Central memory CD4-positive, alpha-beta T cell (primary cell): Measurements from ENCODE around the gene TMEM17.

Experiments used
- DNase-seq: peaks from one replicate; pipeline ENCODE4 v3.0.0; 2022

TMEM17 gene

DNA sequence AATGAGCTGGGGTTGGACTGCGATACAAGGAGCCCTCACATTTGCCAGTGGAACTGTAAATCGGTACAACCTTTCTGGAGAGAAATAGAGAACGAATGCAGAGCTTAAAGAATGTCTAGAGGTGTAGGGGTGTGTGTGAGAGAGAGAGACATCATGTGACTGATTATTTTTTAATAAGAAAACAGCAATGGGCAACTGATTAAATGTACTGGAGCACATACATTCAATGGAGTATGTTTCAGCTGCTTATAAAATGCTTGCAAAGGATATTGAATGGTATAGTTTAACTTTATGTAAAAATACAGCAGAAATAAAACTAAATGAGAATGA lies 391 bp upstream of the TMEM17 start:
- DNase-seq: no peak

DNA sequence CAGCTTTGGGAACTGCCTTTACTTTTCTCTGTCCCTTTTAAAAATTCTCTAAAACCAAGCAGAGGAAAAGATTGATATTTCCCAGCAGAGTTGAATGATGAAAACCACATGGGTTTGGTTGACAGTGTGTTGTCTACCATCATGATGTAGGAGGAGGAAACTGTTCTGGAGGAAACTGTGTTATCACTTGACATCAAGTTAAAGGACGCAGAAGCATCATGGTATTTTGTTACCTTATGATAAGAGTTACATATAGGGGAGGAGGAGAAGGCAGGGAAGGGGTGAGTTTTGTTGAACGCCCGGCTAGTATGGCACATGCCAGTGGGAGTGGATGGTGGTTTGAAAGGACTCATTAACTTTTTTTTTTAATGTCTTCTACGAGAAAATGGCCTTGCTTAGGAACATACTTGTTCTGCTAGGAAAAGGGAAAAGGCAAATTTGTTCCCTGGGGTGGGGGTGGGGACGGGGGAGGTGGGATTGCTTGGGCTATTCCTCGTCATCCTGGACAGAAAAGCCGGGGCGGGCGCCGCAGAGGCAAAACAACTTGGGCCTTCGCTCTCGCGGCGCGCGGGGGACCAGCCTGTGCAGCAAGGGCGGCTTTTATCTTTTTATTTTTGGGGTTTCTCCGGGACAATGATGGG lies 766 bp downstream of the TMEM17 start:
- DNase-seq: no peak

DNA sequence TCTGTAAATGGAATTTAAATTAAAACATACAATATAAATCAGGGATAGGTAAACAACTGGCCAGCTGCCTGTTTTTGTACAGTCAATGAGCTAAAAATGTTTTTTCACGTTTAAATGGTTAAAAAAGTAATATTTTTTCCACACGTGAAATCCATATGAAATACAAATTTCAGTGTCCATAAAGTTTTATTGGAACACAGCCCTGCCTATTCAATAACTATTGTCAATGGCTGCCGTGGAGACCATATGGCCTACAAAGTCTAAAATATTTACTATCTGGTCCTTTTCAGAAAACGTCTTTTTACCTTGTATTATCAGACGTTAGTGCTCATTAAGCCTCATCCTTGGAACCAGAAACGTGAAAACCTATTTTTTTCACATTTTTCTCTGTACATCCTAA lies 1.3 kb downstream of the TMEM17 start:
- DNase-seq: no peak

DNA sequence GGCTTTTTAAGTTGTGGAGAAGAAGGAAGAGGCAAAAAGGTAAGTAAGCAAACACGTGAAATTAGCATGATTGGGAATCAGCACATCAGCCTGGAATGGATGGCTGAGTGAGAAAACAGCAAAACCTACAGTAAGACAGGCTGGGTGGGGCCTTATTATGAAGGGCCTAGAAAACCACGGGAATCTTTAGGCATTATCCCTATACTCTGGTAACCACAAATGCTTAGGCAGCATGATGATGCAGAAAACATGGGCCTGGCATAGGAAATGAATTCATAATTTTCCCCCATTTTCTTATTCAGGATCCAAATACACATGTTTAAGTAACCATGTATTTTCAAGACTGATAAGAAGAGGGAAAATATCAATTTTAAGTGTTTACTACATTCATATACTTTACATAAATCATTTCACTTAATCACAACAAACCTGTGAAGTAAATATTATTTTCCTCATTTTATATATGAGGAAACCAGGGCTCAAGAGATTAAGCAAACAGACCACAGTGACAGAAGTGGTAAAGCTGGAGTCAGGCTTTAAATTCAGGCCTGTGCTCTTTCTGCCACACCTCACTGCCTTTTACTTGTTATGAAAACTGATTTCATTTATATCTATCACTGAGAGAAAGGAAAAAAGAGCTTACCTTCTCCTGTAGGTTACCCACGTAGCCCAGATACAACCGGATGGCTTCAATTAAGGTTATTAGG lies 4.0 kb downstream of the TMEM17 start:
- no peak for DNase-seq

DNA sequence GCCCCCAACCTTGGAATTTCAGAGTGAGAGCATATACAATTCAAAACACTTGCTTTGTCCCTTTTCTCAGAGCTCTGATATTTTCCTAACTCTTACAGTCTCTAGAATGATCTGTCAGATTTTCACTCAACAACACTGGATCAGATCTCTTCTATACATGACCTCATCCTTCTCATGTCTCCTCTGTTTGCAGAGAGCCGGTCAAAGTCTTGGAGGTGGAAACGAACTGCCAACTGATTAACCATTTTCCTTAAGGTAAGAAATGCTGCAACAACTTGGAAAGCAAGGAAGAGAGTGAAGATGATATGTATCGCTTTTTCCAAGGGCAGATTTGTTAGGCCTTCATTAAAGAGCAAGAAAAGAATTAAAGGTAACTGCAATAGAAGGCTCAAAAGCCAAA lies 4.9 kb downstream of the TMEM17 start:
- no peak for DNase-seq

DNA sequence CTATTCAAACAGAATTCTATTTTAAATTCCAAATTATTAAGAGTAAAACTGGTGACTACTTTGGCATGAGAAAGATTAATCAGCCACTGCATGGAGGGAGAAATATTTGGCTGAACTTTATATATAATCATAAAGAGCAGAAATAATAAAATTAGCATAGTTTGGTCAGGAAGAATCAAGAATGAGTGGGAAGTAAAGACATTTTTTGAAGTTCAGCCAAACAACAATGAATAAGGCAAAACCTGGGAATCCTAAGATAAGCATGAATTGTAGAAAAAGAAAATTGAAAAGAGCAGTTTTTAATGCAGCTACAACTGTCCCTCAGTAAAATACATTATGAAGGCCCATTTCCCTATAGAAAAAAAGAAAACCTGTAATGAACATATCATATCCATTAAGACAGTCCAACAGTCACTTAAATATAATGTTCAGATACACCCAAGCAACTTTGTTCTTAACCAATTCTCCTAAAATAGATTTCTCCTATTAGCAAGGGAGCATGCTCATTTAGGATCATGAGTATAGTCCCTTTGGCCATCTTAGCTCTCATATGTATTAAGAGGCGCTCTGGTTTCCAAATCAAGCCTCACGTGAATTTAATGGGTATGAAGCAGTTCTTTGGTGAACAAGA lies 6.5 kb downstream of the TMEM17 start:
- no peak for DNase-seq

DNA sequence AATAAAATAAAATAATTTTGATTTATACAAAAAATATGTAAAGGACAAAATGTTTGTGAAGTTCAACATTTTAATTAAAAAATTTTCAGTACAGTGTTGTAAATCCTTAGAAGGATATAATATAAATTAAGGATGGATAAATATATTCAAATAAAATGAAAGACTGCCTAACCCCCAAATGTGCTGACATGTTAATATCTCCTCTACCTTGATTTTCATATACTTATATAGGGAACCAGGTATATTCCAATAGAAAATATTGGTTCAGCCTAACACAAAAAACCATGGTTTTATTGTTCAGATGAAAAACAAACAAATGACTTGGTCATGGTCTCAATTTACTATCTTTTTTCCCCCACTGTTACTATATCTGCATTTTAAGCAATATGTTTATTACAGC lies 7.3 kb downstream of the TMEM17 start:
- DNase-seq: no peak

DNA sequence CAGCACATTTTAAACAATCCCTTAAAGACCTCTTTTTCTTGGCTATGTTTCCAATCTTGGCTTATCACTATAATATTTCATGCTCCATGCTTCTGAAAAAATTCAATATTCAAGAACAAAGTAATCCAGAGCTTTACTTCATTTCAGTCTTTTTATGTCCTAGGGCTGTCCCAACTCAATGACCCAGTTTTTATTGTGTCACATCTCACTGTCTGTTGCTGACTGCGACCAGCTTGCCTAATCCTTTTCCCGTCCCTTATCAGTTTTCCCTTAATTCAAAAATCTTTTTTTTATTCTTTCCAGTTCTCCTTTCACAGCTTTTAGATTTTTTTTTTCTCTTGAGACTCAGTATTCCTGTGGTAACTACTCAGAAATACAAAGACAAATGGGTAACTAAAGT lies 10.2 kb downstream of the TMEM17 start:
- DNase-seq: no peak

DNA sequence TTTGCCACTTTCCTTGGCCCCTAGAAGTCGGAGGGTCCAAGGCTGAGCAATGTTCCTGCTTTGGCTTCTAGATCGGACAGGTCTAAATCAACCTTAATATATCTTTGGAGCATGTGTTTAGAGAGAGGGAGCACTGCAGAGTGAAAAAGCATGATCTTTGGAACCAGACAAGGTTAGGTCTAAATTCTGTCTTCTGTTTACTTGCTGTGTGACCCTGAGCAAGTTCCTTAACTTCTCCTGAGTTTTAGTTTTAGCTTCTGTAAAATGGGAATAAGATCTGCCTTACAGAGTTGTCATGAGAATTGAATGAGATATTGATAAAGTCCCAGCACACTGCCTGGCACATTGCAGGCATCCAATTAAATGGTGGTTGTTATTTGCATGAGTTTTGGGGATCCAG lies 13.9 kb downstream of the TMEM17 start:
- no peak for DNase-seq

DNA sequence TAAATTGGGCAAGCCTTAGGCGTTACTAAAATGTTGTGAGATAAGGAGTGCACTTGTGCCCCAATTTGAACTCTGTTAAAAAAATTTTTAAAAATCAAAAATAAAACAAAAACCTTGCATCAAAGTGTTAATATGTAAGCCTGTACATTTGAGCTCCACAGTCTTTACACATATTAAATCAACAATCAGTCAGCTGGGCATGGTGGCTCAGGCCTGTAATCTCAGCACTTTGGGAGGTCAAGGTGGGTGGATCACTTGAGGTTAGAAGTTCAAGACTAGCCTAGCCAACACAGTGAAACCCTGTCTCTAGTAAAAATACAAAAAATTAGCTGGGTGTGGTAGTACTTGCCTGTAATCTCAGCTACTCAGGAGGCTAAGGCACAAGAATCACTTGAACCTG lies 16.3 kb downstream of the TMEM17 start:
- no peak for DNase-seq

DNA sequence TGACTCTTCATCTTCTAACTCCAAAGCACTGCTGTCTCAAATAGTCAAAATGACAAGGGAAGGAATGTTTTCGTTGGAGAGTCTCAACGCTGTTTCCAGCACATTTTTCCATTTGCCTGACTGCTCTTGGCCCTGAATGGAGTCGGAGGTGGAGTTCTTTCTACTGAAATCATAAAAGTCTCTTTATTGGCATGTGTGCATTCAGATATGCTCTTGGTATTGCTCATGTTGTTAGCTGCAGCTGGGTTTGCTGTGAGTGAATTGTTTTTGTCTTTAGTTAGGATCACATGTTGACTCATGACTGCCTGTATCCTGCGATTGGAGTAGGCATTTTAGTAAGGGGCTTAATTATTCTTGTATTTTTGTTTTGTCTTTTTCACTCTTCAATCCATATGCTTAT lies 16.8 kb downstream of the TMEM17 start:
- no peak for DNase-seq

DNA sequence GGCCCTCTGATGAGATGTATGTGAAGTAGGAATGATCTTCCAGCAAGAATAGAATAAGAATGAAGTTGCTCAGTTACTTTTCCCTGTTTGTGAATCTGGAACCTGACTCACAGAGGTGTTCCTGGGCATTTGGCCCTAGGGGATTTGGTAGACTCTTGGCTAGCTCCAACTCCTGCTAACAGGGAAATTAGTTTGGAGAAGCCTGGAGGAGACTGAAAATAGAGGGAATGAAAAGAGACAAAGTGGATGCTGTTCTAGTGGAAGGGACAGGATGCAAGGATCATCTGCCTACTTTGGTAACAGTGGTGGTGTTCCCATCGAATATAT lies 19.6 kb downstream of the TMEM17 start:
- no peak for DNase-seq

DNA sequence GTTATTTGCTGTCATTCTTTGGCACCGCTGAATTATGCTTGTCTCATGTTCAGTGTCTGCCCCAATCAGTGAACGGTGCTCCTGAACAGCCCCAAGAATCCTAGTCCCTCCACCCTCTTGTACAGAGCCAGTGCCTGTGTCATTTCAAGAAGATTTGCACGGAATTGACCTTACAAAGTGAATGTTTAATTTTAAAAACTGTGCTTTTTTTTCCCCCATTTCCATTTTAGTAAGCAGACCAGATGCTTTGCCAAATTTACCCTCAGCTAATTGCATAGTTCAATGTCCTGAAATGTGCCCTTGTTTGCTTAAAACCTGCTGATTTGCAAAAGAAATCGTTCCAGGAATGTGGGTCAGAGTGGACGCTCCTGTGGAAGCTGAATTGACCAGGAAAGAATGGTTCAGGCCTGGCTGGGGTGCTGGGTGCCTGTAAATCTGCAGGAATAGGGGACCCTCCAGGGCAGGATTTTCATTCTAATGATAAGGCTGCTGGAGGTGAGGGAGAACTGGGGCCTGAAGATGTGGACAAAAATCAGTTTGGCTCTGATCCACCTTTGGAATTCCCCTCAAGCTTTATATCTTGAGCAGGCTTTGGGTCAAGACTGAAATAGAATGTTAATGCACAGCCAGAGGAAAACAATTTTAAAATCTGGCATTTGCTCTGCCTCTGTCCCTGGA lies 20.1 kb downstream of the TMEM17 start:
- DNase-seq: no peak

DNA sequence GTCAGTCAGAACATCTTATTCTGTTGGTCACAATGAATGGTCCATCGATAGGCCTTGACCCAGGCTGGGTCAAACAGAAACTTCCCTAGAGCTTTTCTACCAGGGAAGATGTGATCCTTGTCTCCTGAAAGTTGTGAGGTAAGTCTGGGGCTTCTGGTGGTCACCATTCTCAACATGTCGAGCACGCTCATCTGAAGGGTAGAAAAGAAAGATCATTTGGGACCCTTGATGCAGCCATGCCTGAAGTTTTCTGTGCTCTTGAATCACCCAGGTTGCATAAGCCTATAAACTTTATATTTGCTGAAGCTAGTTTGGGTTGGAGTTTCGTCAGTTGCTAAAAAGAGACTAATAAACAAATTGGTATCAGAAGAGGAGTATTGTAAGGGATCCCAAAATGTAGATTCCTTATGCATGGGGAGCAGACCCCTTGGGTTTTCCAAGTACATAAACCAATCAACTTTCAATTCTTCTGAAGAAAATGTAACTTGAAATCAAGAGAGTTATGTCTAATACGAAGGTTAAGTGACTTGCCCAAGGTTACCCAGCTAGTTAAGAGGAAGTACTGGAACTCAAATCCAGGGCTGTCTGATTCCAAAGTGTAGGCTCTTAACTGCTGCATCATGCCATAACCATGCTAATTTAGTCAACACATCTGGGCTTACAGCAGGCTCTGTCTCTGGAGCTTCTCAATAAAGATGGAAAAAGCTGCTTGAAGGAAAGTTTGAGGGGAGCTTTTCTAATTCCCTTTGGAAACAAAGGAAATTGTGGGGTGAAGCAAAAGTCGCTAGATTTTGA lies 23.2 kb downstream of the TMEM17 start:
- no peak for DNase-seq

DNA sequence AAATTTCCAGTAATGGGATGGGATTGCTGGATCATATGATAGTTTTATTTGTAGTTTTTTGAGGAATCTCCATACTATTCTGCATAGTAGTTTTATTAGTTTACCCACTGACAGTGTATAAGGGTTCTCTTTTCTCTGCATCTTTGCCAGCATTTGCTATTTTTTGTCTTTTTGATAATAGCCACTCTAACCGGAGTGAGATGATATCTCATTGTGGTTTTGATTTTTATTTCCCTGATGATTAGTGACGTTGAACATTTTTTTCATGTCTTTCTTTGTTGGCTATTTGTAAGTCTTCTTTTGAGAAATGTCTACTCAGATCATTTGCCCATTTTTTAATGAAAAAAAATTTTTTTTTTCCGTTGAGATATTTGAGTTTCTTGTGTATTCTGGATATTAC lies 26.1 kb downstream of the TMEM17 start:
- no peak for DNase-seq

DNA sequence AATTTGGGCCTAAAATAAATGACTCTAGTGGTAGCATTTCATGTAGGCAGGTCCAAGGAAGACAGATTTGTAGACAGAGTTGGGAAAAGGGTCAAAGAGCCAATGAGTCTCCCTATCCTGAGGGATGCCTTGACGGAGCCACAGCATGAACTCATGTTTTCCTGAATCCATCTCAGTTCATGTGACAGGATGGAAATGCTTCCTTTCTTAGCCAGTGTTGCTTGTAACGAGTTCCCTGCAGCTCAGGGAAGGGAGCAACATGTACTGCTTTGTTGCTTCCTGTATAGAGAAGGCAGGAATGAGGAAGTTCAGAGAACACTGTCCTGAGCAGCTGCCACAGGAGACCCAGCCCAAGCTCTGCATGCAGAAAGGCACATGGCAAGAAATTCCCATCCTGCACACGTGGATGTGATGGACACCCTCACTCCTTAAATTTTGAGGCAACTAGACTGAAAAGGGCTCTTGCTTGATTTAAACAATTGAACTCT lies 27.9 kb downstream of the TMEM17 start:
- no peak for DNase-seq

DNA sequence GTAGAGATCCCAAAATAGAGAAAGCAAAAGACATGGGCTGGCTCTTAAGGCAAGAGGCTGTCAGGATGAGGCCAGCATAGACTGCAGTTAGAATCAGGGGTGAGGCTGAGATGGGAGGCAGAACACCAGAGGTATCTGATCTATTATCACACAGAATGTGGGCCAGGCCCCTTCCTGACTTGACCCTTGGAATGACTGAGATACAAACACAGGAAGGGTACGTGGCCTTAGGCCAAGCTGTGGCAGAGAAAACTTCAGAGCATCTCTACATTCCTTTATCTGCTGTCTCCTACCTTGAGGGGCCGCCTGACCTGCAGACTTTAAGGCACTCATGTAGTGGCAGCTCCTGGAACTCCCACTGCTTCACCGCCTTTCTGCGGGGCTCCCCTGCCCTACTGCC lies 28.4 kb downstream of the TMEM17 start:
- DNase-seq: no peak

DNA sequence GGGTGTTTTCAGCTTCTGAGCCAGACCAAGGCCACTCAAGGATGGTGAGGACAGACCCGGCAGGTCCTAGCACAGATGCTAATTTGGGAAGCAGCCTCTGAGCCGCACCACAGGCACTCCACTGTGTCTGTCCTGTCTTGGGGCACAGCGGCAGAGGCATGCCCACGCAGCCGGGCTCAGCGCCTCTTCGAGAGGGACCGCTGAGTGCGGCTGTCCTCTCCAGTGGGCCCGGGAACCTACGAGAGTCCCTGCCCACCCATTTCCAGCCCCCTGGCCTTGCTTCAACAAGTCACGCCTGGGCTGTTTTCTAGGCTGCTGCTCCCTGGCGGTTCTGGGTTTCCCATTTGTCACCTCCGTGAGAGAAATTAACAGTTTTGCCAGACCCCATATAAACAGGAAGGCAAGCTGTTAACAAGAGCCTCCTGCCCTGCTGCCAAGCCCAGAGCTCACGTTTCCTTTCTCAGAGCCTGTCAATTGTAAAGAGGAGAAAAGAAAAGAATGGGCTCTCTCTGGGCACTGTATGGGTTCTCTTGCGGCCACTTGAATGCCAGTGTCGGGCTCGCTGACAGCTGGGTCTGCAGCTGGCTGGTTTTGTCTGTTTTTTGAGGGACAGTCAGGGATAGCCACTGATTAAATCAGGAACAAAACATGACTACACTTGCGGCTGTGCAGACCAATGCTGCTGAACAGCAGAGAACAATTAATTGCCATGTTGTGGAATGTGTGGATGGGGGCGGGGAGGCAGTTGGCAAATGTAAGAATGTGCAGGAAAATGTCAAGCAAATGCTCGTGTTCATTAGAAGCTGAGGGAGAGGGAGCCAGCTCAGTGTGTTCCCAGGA lies 30.6 kb downstream of the TMEM17 start:
- no peak for DNase-seq

DNA sequence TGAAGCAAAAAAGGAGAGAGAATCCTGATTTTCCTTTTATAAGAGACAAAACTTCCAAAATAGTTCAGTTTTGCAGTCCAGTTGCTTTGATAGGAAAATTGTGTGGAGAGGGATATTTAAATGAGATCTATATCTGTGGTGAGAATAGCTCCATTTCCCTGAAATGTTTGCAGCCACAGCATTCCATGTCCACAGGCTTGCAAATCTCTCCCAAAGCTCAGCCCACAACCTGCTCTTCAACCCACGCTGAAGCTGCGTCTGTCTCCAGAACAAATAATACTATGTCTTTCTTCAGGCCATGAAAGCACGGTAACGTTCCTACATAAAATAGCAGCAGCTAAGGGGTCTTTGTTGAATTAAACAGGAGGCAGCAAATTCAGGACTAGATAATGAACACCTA lies 31.8 kb downstream of the TMEM17 start:
- DNase-seq: no peak

DNA sequence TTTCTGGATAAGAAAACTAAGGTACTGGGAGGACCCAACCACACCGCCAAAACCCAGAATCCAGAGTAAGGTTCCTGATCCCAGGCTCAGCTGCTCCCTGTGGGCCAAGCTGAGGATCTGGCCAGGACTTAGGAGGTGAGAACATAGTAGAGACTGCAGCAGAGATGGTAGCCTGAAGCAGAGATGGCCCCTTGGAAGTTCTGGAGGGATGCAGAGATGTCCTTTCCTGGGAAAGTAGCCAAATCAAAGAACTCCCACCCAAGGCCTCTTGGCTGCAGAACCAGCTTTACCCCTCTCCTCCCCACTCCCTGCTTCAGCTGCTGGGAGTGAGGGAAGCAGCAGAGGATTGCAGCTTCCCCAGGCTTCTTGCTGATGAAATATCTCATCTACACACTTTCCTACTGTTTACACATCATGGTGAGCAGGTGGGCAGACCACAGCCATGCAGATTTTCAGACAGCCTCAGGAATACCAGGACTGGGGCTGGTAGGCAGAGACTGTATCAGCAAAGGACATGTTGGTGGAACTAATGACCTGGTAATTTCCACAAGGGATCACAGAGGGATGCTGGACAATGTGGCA lies 32.7 kb downstream of the TMEM17 start:
- no peak for DNase-seq

DNA sequence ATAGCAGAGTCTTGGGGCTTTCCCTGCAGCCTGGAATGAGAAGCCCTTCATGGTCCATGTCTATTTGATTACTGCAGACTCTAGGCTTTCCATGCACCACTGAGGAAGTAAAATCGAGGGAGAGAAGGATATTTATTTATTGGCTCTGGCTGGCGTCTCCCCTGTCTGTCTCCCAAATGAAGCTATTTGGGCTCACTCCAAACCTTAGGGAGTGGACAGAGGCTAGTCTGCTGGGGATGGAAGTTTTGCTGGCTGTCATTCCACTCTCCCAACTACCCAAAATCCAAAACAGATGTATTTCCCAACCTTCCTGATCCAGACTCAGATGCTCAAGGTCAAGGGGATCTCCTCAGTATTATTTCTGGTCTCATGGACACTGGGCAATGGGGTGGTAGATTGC lies 33.7 kb downstream of the TMEM17 start:
- no peak for DNase-seq

DNA sequence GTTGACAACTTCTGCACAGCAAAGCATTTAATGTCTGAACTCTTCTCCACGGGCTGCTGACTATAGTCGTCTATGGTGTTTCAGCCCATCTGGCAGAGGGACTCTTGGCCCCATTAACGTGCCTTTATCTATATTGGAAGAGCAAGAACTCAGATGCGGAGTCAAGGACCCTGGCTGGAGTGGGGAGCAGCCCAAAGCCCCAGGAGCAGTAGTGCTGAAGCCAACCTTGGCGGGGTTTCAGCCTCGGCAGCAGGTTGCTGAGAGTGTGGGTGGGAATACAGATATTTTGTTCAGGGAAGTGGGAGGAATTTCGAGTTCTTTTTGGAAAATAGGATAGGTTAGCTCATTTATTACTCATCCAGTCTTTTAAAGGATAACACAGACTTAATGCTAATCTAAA lies 34.2 kb downstream of the TMEM17 start:
- no peak for DNase-seq
